ELF-1 (cell line): ENCODE results near the gene STX16.

Experiments
- DNase-seq: peaks from one replicate; pipeline ENCODE4 v3.0.0-alpha.2; 2016; ENCODE audit warnings: low read depth, low spot score

Gene STX16

DNA sequence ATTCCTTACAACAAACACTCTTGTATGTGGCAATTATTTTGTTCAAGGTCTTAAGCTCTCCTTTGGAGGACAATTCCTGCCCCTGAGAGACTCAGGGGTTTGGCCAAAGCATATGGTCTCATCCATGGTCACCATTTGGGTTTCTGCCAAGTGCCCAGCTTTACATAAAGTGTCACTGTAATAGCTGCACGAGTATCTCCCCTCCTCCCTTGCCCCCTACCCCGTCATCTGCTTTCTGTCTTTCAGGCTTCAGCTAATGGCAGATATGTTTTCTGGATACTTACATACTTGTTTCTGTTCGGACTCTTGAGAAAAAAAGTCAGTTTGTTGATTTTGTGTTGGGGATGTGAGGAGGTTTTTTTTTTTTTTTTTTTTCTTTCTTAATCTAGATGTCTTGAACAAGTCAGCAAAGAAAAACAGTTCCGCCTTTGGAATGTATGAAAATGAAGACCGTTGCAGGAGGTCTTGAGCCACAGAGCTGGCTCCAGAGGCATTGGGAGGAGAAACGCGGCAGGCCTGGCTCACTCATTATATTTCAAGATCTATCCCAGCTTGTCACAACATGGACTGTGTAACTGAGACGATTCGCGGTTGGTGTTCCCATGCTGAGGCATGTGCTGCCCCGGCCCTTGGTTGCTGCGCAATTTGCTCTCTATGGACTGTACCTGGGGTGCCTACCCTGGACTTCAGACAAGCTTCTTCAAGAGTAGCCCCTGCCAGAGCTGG, 32.6 kb upstream of the STX16 start:
- no peak for DNase-seq

GRCh38 chr20:58619077-58619863, 31.8 kb upstream of the STX16 start:
- peak; percentile 65 for DNase-seq

- DNase-seq, result peak; percentile 53
These were observed 31.1 kb upstream of the STX16 start for GRCh38 chr20:58619864-58620431.

DNA sequence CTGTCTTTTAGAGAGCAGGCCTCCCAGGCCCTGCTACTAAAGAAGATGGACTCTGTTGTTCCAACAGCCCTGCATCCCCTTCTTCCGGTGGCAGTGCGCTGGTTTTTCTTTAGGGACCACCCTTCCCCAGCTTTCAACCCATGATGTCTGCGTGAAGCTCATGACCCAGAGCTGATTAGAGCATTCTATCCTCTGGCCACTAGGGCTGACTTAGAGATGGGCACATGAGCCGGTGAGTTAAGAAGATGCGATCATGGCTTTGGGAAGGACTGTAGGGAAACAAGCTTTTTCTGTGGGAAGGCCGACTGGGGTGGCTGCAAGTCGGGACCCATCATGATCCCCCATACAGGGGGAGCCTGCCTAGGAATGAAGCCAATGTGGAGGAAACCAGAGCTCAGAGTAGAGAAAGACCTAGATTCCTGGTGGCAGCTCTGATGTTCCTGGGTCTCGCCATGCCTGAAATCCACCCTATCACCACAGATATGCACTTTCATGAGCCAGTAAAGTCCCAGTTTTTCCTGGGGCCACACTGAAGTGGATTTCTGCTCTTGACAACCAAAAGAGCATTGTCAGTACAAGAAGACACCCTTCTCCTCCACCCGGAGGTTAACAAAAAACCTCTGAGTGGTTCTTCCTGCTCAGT, 29.1 kb upstream of the STX16 start:
- no peak for DNase-seq

GRCh38 chr20:58622671-58623578, 28.2 kb upstream of the STX16 start:
- DNase-seq, result no peak

GRCh38 chr20:58623579-58624473, 27.3 kb upstream of the STX16 start:
- DNase-seq, result peak; percentile 91

GRCh38 chr20:58624687-58625086, 26.4 kb upstream of the STX16 start:
- DNase-seq, result peak; percentile 23

- DNase-seq, result no peak
These were observed 25.5 kb upstream of the STX16 start for GRCh38 chr20:58625585-58625984.

DNA sequence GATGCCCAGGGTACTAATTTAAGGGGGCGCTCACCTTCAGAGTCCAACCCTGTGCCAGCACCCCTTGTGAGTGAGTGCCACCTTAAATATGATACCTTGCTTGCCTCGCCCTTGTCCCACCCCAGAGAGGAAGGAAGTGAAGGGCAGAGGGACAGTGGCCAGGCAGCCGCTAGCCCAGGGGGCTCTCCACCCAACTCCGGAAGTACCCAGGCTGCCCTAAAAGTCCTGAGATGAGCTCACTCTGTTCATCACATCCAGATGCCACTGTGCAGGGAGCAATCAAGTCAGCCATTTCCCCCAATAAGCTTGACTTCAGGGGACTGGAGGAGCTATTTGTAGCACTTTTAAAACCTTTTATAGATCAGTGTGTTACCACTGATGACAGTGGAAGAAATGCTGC, 25.0 kb upstream of the STX16 start:
- no peak for DNase-seq

DNA sequence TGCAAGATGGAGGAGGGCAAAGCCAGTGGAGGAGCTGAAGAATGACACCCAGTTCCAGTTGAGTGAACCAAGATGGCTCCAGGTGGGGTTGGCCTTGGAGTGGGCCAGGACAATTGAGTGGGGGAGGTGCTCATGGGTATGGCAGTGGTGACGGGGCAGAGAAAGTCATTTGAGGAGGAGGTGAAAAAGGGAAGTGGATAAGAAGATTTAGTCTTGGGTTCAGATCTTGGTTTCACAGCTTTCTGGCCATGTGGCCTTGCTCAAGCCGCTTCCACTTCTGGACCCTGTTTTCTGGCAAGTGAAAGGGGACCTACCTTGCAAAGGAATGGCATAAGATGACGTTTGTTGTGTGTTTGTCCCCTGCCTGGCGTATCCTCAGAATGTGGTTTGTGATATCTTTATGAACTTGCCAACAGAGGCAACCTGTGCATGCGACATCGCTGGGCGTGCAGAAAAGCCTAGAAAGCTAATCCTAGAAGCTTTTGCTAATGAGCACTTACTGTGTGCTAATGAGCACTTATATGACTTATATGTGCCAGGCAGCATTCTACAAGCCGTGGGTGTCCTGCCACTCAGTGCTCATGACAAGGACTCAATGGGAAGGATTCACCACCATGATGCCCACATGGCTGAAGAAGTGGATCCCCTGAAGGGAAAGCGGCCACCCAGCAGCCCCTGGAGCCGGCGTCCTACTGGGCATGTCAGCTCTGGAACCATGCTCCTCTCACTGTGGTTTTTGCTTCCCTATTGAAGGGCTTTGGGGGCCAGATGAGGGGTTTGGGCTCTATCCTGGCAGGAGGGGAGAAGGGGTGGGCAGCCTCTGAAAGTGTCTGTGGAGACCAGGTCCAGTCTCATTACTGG, 23.6 kb upstream of the STX16 start:
- no peak for DNase-seq

DNA sequence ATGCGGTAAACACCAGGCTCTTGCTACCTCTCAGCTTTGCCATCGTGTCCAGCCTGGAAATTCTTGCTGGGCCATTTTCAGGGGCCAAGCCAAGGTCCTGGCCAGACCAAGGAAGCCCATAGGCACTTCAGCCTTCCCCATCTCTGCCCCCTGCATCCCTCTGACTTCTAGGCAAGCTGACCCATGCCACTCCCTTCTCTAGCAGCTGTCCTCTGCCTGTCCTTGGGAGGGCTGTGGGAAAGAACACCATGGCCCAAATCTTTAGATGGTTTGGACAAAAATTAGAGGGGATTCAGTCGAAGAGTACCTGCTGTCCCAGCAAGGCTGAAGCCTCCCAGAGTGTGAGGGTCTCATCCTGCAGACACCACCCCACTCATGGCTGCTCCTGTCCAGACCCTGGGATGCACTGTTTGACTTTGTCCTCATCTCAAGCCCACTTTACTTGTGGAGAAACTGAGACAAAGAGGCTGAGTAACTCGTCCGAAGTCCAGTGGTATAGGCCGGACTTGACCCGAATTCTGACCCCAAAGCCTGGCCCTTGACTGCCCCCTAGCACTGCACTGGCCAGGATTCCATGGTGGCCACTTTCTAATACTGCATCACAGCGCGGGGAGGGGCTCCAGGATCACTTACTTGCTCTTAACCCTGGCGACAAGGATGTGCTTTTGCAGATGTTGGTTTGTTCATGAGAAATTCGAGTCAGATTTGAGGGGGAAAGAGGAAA, 22.4 kb upstream of the STX16 start:
- peak; percentile 27 for DNase-seq

DNA sequence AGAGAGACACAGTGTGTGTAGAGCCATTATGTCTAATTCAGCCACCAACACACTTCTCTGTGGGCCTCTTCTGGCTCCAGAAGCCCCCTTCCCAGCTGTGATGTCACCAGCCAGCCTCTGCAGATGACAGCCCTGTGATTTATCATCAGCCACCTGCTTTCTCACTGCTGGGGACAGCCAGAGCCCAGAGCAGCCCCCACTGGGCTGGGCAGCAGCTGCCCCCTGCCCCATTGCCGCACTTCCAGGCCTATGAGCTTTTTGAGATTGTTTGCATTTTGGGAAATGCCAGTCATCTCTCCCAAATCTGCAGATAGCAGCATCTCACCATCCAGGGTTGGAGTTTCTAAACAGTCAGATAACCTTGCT, 21.9 kb upstream of the STX16 start:
- DNase-seq, result no peak

DNA sequence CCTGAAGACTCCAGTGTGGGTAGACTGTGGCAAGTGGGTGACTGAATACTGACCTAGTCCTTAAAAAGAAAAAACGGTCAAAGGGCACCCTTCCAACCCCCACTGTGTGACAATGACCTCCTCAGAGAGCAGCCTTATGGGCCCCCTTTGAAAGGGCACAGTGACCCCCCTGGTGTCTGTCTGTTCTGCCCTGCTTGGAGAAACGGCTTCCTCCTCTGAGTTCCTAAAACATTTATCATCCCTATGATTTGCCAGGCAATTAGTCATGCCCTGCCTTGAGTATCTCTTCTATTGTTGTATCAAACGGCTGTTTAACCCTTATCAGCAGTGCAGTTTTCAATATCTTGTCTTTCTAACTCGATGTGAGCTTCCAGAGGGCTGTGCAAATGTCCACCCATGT, 21.0 kb upstream of the STX16 start:
- DNase-seq, result no peak

GRCh38 chr20:58633161-58634053, 17.7 kb upstream of the STX16 start:
- DNase-seq, result no peak

DNA sequence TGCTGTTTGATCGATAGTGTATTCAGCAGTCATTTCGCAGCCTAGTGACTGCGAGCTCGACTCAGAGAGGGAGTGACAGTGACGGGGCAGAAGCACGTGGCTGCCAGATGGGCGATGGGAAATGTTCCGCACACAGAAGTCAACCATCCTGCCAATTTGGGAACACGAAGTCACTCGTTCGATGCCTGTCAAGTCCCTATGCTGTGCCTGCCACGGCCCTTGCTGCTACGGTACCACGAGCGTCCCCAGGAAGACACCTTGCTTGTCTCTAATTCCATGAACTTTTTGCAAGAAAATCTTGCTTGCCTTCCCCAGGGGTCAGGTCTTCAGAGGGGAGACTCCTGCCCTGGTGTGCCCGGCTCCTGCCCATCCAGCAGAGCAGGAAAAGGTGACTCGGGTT, 17.0 kb upstream of the STX16 start:
- no peak for DNase-seq

GRCh38 chr20:58634521-58635278, 16.4 kb upstream of the STX16 start:
- no peak for DNase-seq

DNA sequence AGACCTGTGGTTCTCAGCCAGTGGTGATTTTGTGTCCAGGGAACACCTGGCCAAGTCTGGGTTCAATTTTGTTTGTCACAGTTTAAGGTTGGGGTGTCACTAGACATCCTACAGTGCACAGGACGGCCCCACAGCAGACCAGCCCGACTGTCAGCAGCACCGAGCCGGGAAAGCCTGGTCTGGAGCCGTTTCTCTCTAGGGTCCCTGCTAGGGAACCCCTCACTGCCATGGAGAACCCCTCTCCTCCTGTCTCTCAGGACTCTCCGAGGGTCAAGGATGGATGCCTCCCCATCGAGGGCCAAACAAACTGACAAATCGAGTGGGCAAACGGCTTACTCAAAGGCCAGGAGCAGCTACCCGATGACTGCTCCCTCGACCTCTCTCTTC, 15.8 kb upstream of the STX16 start:
- DNase-seq, result no peak
